AG04449 (cell line): ENCODE measurements around the gene SF3A2.

ENCODE experiments used
- CTCF ChIA-PET: fragments of 350-600 bp; formaldehyde crosslinking; extraction: SDS; loops from one replicate; lab custom pipeline; 2021; ENCODE audit warnings: antibody characterized with exemption; lab: Yijun Ruan, JAX
- POLR2A ChIA-PET: fragments of 400-600, 350-600 bp; formaldehyde crosslinking; extraction: SDS; loops from one replicate; lab custom pipeline; 2020; ENCODE audit warnings: antibody characterized with exemption, inconsistent platforms; lab: Yijun Ruan, JAX
- DNase-seq: peaks from one replicate; pipeline ENCODE4 v3.0.0-alpha.2; 2010; ENCODE audit warnings: low read depth, low spot score
- H3K4me3 ChIP-seq: 2 replicates; pipeline ENCODE4 v1.5.1; 2011; ENCODE audit warnings: low read depth, mild to moderate bottlenecking, control low read depth, low read length
- TF ChIP-seq, protein P1 (sequence below): IDR thresholded peaks from one replicate; pipeline ENCODE4 v1.5.1; 2011; ENCODE audit warnings: mild to moderate bottlenecking, moderate library complexity, low read length, control low read depth, inconsistent platforms; ENCODE audit not compliant: insufficient read depth; ENCODE audit errors: missing control alignments

The SF3A2 gene

DNA sequence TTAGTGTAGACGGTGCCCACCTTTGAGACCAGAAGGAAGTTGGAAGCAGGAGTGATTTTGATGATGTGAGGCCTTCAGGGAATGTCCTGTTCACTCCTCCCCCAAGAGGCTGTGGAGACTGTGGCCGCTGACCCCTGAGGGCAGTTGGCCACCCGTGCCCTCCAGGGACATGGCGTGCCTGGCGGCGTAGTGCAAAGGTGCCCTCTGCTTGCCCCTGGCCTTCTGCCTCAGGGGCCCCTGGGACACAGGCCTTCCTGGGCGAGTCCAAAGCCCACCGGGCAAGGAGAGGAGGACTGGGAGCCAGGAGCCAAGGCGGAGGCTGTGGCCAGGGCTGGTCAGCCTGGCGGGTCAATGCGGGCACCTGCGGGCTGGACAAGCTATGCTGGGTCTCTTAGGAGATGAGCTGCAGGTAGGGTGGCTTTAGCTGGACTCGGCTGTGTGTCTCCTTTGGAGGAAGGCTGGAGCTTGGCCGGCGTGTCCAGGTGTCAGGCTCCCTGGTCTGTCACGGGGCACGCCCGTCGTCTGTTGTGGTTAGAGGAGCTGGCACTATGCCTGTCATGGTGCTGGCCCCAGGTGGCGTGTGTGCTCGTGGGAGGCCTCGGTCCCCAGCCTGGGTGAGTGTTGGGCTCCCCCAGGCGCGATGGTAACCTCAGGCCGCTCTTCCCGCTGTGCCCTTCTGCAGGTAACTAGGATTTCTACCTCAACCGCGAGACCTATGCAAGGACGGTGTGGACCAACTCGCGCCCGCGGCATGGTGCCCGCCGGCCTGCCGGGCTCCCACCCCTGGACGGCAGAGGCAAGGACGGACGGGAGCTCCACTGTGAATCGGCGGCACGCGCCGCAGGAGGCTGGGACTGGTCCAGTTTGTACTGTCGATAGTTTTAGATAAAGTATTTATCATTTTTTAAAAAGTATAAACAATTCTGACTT, 7.3 kb upstream of the SF3A2 start:
- ChIA-PET POLR2A (interaction anchor here (0.5 to 1.5 kb wide), 5 partner anchors 9 to 237 kb away, joined by 3 to 5 read pairs (median 3); partner anchors contain the start of gene AP3D1), CTCF (interaction anchor here (0.7 to 2.6 kb wide), 7 partner anchors 8 to 195 kb away, joined by 3 to 10 read pairs (median 5); no protein-coding TSS in a partner anchor)
- TF ChIP-seq, protein P1, sequence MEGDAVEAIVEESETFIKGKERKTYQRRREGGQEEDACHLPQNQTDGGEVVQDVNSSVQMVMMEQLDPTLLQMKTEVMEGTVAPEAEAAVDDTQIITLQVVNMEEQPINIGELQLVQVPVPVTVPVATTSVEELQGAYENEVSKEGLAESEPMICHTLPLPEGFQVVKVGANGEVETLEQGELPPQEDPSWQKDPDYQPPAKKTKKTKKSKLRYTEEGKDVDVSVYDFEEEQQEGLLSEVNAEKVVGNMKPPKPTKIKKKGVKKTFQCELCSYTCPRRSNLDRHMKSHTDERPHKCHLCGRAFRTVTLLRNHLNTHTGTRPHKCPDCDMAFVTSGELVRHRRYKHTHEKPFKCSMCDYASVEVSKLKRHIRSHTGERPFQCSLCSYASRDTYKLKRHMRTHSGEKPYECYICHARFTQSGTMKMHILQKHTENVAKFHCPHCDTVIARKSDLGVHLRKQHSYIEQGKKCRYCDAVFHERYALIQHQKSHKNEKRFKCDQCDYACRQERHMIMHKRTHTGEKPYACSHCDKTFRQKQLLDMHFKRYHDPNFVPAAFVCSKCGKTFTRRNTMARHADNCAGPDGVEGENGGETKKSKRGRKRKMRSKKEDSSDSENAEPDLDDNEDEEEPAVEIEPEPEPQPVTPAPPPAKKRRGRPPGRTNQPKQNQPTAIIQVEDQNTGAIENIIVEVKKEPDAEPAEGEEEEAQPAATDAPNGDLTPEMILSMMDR = no peak

DNA sequence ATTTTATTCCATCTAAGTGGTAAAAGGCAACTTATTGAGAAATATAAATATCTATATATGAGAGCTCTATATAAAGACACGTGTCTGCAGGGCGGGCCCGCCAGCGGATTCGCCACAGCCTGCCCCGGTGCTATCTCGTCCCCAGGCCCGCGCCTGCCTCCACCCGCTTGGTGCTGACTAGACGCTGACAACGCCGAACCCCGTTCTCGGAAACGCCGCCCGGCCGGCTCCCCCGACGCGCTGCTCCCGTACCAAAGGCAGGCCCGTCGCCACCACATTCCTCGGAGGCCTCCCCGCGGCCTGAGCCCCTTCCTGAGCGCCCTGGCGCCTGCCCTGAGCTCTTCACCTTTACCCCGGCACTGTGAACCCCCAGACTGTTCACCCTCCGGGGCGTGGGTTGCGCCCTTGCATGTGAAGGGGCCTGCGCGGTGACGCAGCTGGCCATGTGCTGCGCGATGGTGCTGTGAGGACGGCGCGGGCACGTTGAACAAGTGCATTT, 6.5 kb upstream of the SF3A2 start:
- CTCF ChIA-PET = interaction anchor here (0.7 to 2.6 kb wide), 6 partner anchors 8 to 194 kb away, joined by 3 to 10 read pairs (median 6); no protein-coding TSS in a partner anchor
- POLR2A ChIA-PET = interaction anchor here (0.5 to 1.5 kb wide), 4 partner anchors 15 to 236 kb away, joined by 3 to 5 read pairs (median 4); partner anchors contain the start of gene AP3D1
- DNase-seq = no peak
- no peak overlapping the region for H3K4me3 ChIP-seq
- TF ChIP-seq, protein P1 = no peak

More for the DNA sequence above, 7.3 kb upstream of the SF3A2 start:
- no peak overlapping the region for H3K4me3 ChIP-seq
- DNase-seq = no peak

DNA sequence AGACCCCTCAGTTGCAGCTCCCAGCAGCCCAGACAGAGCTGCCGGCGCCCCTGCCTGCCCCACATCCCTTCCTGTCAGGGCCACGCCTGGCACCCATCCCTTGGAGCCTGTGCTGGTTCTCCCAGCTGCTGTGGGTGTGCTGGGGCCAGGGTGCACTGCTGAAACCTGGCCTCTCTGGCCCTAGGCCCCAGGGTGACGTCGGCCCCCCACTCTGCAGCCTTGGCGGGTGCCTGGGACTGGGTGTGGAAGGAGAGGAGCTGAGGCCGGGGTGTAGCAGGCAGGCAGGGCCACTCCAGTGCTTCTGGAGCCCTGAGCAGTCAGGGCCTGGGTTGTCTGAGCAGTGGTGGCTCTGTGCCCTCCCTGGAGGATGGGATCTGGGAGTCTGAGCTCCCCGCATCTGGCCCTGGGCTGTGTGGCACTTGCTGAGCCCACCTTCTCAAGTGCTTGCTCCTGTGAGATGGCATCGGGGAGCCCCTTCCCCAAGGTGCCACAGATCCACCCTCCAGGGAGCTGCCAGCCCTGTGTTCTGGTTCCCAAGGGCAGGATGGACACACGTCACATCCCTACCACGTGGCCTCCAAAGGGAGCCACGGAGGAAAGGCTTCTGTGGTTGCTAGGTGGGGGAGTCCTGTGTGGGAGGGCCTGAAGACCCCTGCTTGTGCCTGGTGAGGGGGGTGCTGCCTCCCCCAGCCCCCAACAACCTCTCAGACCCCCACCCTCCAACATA, 5.7 kb upstream of the SF3A2 start:
- ChIA-PET CTCF (interaction anchor here (0.9 to 2.6 kb wide), 4 partner anchors 9 to 85 kb away, joined by 3 to 10 read pairs (median 6); no protein-coding TSS in a partner anchor), POLR2A (interaction anchor here (1.4 to 1.5 kb wide), 2 partner anchors 19 to 79 kb away, joined by 3 to 4 read pairs; partner anchors contain the start of gene AP3D1)
- no peak overlapping the region for H3K4me3 ChIP-seq
- TF ChIP-seq, protein P1 = no peak
- no peak for DNase-seq

DNA sequence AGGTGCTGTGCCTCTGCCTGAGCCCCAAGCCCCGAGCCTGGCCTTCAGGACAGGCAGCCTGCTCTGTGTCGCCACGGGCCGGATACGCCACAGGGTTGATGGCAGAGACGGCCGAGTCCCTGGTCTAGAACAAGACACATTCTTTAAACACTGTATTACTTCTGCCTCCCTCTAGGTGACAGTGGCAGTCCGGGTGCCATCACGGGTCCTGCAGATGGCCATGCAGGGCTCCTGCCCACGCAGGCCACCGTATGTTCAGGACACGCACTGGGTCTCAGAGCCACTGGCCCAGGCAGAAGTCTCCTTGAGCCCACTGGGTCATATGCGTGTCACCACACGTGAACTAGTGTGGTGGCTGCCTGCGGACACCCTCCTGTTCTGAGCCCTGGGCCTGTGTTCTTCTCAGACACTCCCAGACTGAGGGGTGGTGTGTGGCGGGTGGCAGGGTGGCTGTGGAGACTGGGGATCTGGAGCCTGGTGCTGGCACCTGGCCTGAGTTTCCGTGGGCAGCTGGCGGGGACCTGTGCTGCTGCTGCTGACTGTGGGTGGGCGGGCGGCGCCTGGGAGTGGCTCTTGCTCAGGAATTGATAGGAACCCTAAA, 4.9 kb upstream of the SF3A2 start:
- no peak for DNase-seq
- POLR2A ChIA-PET = no interaction called here
- CTCF ChIA-PET = interaction anchor here (0.9 to 2.6 kb wide), 3 partner anchors 10 to 84 kb away, joined by 3 to 9 read pairs (median 4); no protein-coding TSS in a partner anchor

DNA sequence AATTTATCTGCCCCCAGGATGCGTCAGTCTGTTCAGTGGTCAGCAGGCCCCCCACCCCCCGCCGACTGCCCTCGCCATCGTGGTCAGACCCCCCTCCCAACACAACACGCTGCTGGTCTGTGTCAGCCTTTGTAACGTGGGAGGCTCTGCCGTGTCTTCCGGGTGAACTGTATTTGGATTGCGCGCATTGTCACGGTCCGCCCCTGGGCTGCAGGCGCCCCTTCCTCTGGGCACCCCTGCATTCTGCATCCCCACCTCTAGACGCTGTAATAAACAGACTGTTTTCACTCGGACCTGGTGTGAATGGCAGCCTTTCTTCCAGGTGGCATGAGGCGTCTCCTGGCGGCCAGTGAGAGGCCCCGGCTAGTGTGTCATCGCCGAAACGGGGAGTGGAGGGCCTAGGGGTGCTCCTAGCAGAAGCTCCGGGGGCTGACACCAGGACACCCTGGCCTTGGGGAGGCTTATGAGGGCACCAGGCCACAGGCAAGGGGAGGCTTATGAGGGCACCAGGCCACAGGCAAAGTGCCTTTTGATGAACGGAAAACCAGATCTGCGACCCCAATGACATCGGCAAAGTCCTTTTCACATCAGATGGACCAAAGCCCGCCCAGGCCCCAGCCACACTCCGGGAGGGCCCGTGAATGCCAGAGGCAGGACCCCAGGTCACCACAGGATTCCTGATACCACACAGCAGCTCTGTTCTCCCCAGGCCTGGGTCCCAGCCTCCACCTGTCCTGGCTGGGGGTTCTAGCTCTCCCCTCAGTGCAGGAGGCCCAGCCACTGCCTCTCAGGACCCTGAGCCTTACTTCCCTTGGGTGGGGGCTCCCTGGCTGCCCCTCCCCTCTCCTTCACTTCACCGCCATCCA, 4.1 kb upstream of the SF3A2 start:
- H3K4me3 ChIP-seq = no peak overlapping the region
- TF ChIP-seq, protein P1 = no peak
- CTCF ChIA-PET = no interaction called here
- POLR2A ChIA-PET = no interaction called here
- DNase-seq = no peak

More for the DNA sequence above, 4.9 kb upstream of the SF3A2 start:
- no peak overlapping the region for H3K4me3 ChIP-seq
- TF ChIP-seq, protein P1 = no peak
